Mesodermal cell (in vitro differentiated cells): ENCODE results near the gene ATL2.

Source experiments
- H3K27ac ChIP-seq: 2 replicates; pipeline ENCODE4 v1.7.0; 2013; ENCODE audit warnings: mild to moderate bottlenecking, low read depth, low read length, moderate library complexity; ENCODE audit not compliant: severe bottlenecking
- H3K36me3 ChIP-seq: 2 replicates; pipeline ENCODE4 v1.7.1; 2013; ENCODE audit warnings: mild to moderate bottlenecking, low read length, moderate library complexity; ENCODE audit not compliant: control insufficient read depth, insufficient read depth
- H3K4me1 ChIP-seq: one replicate; pipeline ENCODE4 v1.7.1; 2013; ENCODE audit warnings: mild to moderate bottlenecking, low read length; ENCODE audit not compliant: insufficient read depth, control insufficient read depth, poor library complexity, severe bottlenecking
- H3K4me3 ChIP-seq: 2 replicates; pipeline ENCODE4 v1.7.0; 2013; ENCODE audit warnings: low read length, control low read depth, mild to moderate bottlenecking; ENCODE audit not compliant: insufficient read depth, poor library complexity, severe bottlenecking; ENCODE audit errors: extremely low read depth
- H3K9me3 ChIP-seq: 2 replicates; pipeline ENCODE4 v1.7.1; 2013; ENCODE audit warnings: mild to moderate bottlenecking, low read length, moderate library complexity; ENCODE audit not compliant: control insufficient read depth
- WGBS, 2 experiments: methylation state at CpG; one replicate each; pipeline ENCODE4 v1.1.5; 2013; ENCODE audit warnings: missing lambda C conversion rate in 2 of 2; ENCODE audit not compliant: insufficient coverage in 2 of 2; 5-methylcytosine and 5-hydroxymethylcytosine counted together

Gene ATL2

GRCh38 chr2:38371235-38371634 is 5.8 kb downstream of the ATL2 start:
- H3K27ac ChIP-seq, result no peak overlapping the region
- H3K36me3 ChIP-seq, result peaks cover 11% of the 10 kb centered on the region
- H3K9me3 ChIP-seq, result no peaks in the 10 kb centered on the region
- 89 to 100% methylated on average over 1 to 3 of the region's 5 CpGs for WGBS, 2 experiments
- H3K4me1 ChIP-seq, result peaks cover 8% of the 10 kb centered on the region
- no peak overlapping the region for H3K4me3 ChIP-seq

- 90% methylated on average over 2 of the region's 5 CpGs; no CpG with 5 or more reads in 1 of the 2 experiments for WGBS, 2 experiments
Observed at GRCh38 chr2:38370664-38371063, 6.4 kb downstream of the ATL2 start.

GRCh38 chr2:38362232-38362631 is 14.8 kb downstream of the ATL2 start:
- Histone ChIP-seq H3K9me3 (no peaks in the 10 kb centered on the region), H3K4me1 (no peaks in the 10 kb centered on the region), H3K36me3 (peaks cover 8% of the 10 kb centered on the region), H3K4me3 (no peak overlapping the region), H3K27ac (no peak overlapping the region)
- no CpG with 5 or more reads among the region's 2 CpGs for WGBS, 2 experiments

More at GRCh38 chr2:38370664-38371063, 6.4 kb downstream of the ATL2 start:
- H3K4me1 ChIP-seq, result peaks cover 8% of the 10 kb centered on the region
- H3K27ac ChIP-seq, result no peak overlapping the region
- no peak overlapping the region for H3K4me3 ChIP-seq
- peaks cover 11% of the 10 kb centered on the region for H3K36me3 ChIP-seq
- no peaks in the 10 kb centered on the region for H3K9me3 ChIP-seq

GRCh38 chr2:38360177-38360576 is 16.9 kb downstream of the ATL2 start:
- Histone ChIP-seq H3K36me3 (peaks cover 8% of the 10 kb centered on the region), H3K9me3 (no peaks in the 10 kb centered on the region), H3K4me3 (no peak overlapping the region), H3K4me1 (no peaks in the 10 kb centered on the region), H3K27ac (no peak overlapping the region)
- WGBS, 2 experiments, result no CpG with 5 or more reads among the region's 2 CpGs

- H3K36me3 ChIP-seq, result peaks cover 19% of the 10 kb centered on the region
- no peak overlapping the region for H3K4me3 ChIP-seq
- no peaks in the 10 kb centered on the region for H3K9me3 ChIP-seq
- H3K4me1 ChIP-seq, result no peaks in the 10 kb centered on the region
- no CpG with 5 or more reads among the region's 2 CpGs for WGBS, 2 experiments
- no peak overlapping the region for H3K27ac ChIP-seq
Observed at GRCh38 chr2:38353402-38353801, 23.7 kb downstream of the ATL2 start.

- peaks cover 18% of the 10 kb centered on the region for H3K36me3 ChIP-seq
- H3K27ac ChIP-seq, result no peak overlapping the region
- no peak overlapping the region for H3K4me3 ChIP-seq
- H3K9me3 ChIP-seq, result no peaks in the 10 kb centered on the region
- no peaks in the 10 kb centered on the region for H3K4me1 ChIP-seq
Observed at GRCh38 chr2:38352336-38352735, 24.7 kb downstream of the ATL2 start.

- Histone ChIP-seq H3K36me3 (peaks cover 48% of the 10 kb centered on the region), H3K4me1 (no peaks in the 10 kb centered on the region), H3K27ac (no peak overlapping the region), H3K4me3 (no peak overlapping the region), H3K9me3 (no peaks in the 10 kb centered on the region)
- WGBS, 2 experiments, result 89 to 100% methylated on average over 2 to 3 of the region's 5 CpGs
Observed at GRCh38 chr2:38345323-38346038, 31.6 kb downstream of the ATL2 start.

- H3K9me3 ChIP-seq, result no peaks in the 10 kb centered on the region
- H3K4me1 ChIP-seq, result no peaks in the 10 kb centered on the region
- H3K36me3 ChIP-seq, result peaks cover 50% of the 10 kb centered on the region
- H3K27ac ChIP-seq, result no peak overlapping the region
- no peak overlapping the region for H3K4me3 ChIP-seq
- WGBS, 2 experiments, result 96 to 100% methylated on average over 1 to 2 of the region's 3 CpGs
Observed at GRCh38 chr2:38344813-38345212, 32.3 kb downstream of the ATL2 start.

- 97 to 100% methylated on average over 2 of the region's 3 CpGs for WGBS, 2 experiments
- H3K4me3 ChIP-seq, result no peak overlapping the region
- peaks cover 60% of the 10 kb centered on the region for H3K36me3 ChIP-seq
- no peaks in the 10 kb centered on the region for H3K4me1 ChIP-seq
- H3K9me3 ChIP-seq, result no peaks in the 10 kb centered on the region
- H3K27ac ChIP-seq, result no peak overlapping the region
Observed at GRCh38 chr2:38343212-38343611, 33.9 kb downstream of the ATL2 start.

- Histone ChIP-seq H3K27ac (no peak overlapping the region), H3K9me3 (no peaks in the 10 kb centered on the region), H3K4me3 (no peak overlapping the region), H3K4me1 (no peaks in the 10 kb centered on the region), H3K36me3 (peaks cover 65% of the 10 kb centered on the region)
- WGBS, 2 experiments, result 100% methylated on average over 1 to 3 of the region's 6 CpGs
Observed at GRCh38 chr2:38336621-38337020, 40.5 kb downstream of the ATL2 start.

- 96 to 97% methylated on average over 5 to 7 of the region's 7 CpGs for WGBS, 2 experiments
- peaks cover 12% of the 10 kb centered on the region for H3K9me3 ChIP-seq
- H3K36me3 ChIP-seq, result peaks cover 36% of the 10 kb centered on the region
- no peak overlapping the region for H3K27ac ChIP-seq
- H3K4me3 ChIP-seq, result no peak overlapping the region
- H3K4me1 ChIP-seq, result peaks cover 6% of the 10 kb centered on the region
Observed at GRCh38 chr2:38330754-38331153, 46.3 kb downstream of the ATL2 start.
